BLaER1 (cell line): ENCODE data around the gene TXK.

ENCODE experiments used
- H3K27ac ChIP-seq: shearing (Covaris generic); formaldehyde crosslinking; 2 replicates; pipeline ENCODE4 v1.8.1; 2022
- H3K27me3 ChIP-seq: shearing (Covaris generic); formaldehyde crosslinking; 2 replicates; pipeline ENCODE4 v1.8.1; 2022
- H3K36me3 ChIP-seq: shearing (Covaris generic); formaldehyde crosslinking; 2 replicates; pipeline ENCODE4 v1.8.1; 2022
- H3K4me1 ChIP-seq: shearing (Covaris generic); formaldehyde crosslinking; 2 replicates; pipeline ENCODE4 v1.8.1; 2022
- H3K4me2 ChIP-seq: shearing (Covaris generic); formaldehyde crosslinking; 2 replicates; pipeline ENCODE4 v1.8.1; 2022
- H3K4me3 ChIP-seq: shearing (Covaris generic); formaldehyde crosslinking; 2 replicates; pipeline ENCODE4 v1.8.1; 2022
- H3K9ac ChIP-seq: shearing (Covaris generic); formaldehyde crosslinking; 2 replicates; pipeline ENCODE4 v1.8.1; 2022
- H3K9me3 ChIP-seq: shearing (Covaris generic); formaldehyde crosslinking; 2 replicates; pipeline ENCODE4 v1.8.1; 2022
- H4K20me1 ChIP-seq: shearing (Covaris generic); formaldehyde crosslinking; 2 replicates; pipeline ENCODE4 v1.8.1; 2022
- Cebpa-rat ChIP-seq: shearing (Covaris generic); IDR thresholded peaks from 2 replicates; pipeline ENCODE4 v1.8.1; 2022

The TXK gene

GRCh38 chr4:48085821-48086589 lies 48.0 kb downstream of the TXK start:
- no peaks in the 10 kb centered on the region for H3K9me3 ChIP-seq
- H3K36me3 ChIP-seq = peaks cover 8% of the 10 kb centered on the region; the same call in 1 of the 2 replicates
- no peak overlapping the region for H3K9ac ChIP-seq
- no peaks in the 10 kb centered on the region for H3K27me3 ChIP-seq
- H4K20me1 ChIP-seq = no peaks in the 10 kb centered on the region
- no peak overlapping the region for H3K4me3 ChIP-seq
- H3K27ac ChIP-seq = no peak overlapping the region
- no peak for TF ChIP-seq Cebpa-rat
- no peaks in the 10 kb centered on the region for H3K4me1 ChIP-seq
- H3K4me2 ChIP-seq = no peak overlapping the region

GRCh38 chr4:48082956-48083355 lies 51.1 kb downstream of the TXK start:
- no peak overlapping the region for H3K27ac ChIP-seq
- no peaks in the 10 kb centered on the region for H4K20me1 ChIP-seq
- H3K9ac ChIP-seq = no peak overlapping the region
- H3K27me3 ChIP-seq = no peaks in the 10 kb centered on the region
- no peaks in the 10 kb centered on the region for H3K9me3 ChIP-seq
- H3K4me3 ChIP-seq = no peak overlapping the region
- TF ChIP-seq Cebpa-rat = no peak
- H3K4me2 ChIP-seq = no peak overlapping the region
- no peaks in the 10 kb centered on the region for H3K4me1 ChIP-seq
- H3K36me3 ChIP-seq = peaks cover 8% of the 10 kb centered on the region; the same call in 1 of the 2 replicates

- H3K27ac ChIP-seq = no peak overlapping the region
- no peak overlapping the region for H3K4me3 ChIP-seq
- H3K9ac ChIP-seq = no peak overlapping the region
- no peaks in the 10 kb centered on the region for H3K9me3 ChIP-seq
- no peaks in the 10 kb centered on the region for H3K27me3 ChIP-seq
- H3K36me3 ChIP-seq = peaks cover 6% of the 10 kb centered on the region; the same call in 1 of the 2 replicates
- no peak for TF ChIP-seq Cebpa-rat
- no peaks in the 10 kb centered on the region for H3K4me1 ChIP-seq
- no peaks in the 10 kb centered on the region for H4K20me1 ChIP-seq
- H3K4me2 ChIP-seq = no peak overlapping the region
Observed at GRCh38 chr4:48081196-48081595, 52.9 kb downstream of the TXK start.

GRCh38 chr4:48079972-48080391 lies 54.1 kb downstream of the TXK start:
- Histone ChIP-seq H3K27me3 (no peaks in the 10 kb centered on the region), H3K27ac (no peak overlapping the region), H3K4me1 (no peaks in the 10 kb centered on the region), H3K36me3 (no peaks in the 10 kb centered on the region), H4K20me1 (no peaks in the 10 kb centered on the region), H3K4me2 (no peak overlapping the region), H3K9ac (no peak overlapping the region), H3K4me3 (no peak overlapping the region), H3K9me3 (no peaks in the 10 kb centered on the region)
- TF ChIP-seq Cebpa-rat = no peak

DNA sequence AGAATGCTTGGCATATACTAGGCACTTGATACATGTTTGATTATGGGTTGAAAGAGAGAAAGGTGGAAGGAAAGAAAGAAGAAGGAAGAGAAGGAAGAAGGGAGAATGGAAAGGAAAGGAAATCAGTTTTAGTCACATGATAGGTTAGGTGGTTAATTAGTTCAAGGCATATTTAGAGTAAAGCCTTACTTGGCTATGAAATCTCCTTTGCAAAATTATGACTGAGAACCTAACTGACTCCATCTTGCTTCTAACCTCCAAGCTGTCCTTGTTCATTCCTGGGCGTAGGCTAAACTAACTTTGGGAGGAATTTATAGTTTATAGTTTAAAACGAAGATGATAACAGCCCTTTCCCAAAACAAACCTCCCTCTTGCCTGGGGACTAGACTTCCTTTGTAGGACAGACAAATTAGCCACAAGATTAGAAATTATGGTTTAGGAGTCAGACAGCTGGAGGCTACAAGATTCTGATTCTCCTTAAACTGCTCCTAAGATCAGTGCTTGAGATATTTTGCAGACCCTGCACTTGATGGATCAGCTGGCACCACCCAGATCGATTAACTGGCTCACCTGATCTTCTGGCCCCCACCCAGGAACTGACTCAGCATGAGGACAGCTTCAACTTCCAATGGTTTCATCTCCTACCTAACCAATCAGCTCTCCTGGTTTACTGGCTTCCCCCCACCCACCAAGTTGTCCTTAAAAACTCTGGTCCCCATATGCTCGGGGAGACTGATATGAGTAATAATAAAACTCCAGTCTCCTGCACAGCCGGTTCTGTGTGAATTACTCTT lies 55.0 kb downstream of the TXK start:
- no peak overlapping the region for H3K9ac ChIP-seq
- H3K9me3 ChIP-seq = no peaks in the 10 kb centered on the region
- H3K36me3 ChIP-seq = no peaks in the 10 kb centered on the region
- no peak overlapping the region for H3K27ac ChIP-seq
- H3K4me3 ChIP-seq = no peak overlapping the region
- TF ChIP-seq Cebpa-rat = no peak
- no peaks in the 10 kb centered on the region for H4K20me1 ChIP-seq
- no peak overlapping the region for H3K4me2 ChIP-seq
- H3K27me3 ChIP-seq = no peaks in the 10 kb centered on the region
- no peaks in the 10 kb centered on the region for H3K4me1 ChIP-seq

DNA sequence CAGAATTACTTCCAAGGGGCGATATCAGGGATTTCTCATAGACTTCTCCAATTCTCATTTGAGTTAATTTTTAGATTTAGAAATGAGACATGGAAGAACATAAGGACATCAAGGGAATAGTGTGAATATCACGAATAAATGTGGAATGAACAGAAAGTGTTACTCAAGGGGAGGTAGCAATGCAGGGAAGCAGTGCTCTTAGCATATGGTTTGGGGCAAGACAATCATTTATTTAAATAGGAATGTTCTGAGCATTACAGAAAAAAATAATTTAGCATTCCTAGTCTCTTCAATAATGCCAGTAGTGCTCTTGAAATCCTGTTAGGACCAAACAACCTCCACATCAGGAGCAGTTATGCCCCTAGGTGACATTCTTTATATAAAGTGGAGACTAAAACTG lies 55.6 kb downstream of the TXK start:
- H3K4me3 ChIP-seq = no peak overlapping the region
- H3K9me3 ChIP-seq = no peaks in the 10 kb centered on the region
- TF ChIP-seq Cebpa-rat = no peak
- H3K9ac ChIP-seq = no peak overlapping the region
- no peak overlapping the region for H3K4me2 ChIP-seq
- no peaks in the 10 kb centered on the region for H3K27me3 ChIP-seq
- no peak overlapping the region for H3K27ac ChIP-seq
- no peaks in the 10 kb centered on the region for H4K20me1 ChIP-seq
- H3K36me3 ChIP-seq = no peaks in the 10 kb centered on the region
- peaks cover 6% of the 10 kb centered on the region for H3K4me1 ChIP-seq

DNA sequence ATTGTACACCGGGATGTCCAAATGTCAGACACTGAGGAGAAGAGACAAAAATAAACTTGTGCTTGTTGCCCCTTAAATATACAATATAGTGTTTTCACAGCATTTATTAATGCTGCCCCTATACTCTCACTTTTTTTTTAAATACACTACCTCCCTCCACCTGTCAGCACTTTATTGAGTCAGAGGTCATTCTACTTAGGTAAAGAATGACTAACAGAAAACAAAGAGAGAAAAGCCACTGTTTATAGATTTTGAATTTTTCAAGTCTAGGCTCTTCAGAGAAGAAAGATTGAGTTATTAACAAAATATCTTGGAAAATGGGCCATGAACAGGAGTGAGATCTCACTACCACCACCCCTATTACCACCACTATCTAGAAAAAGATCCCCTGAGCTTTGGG lies 59.4 kb downstream of the TXK start:
- Histone ChIP-seq H4K20me1 (no peaks in the 10 kb centered on the region), H3K4me3 (no peak overlapping the region), H3K9me3 (no peaks in the 10 kb centered on the region), H3K36me3 (no peaks in the 10 kb centered on the region; the same call in 1 of the 2 replicates), H3K9ac (no peak overlapping the region), H3K4me1 (peaks cover 7% of the 10 kb centered on the region), H3K27ac (no peak overlapping the region), H3K27me3 (no peaks in the 10 kb centered on the region), H3K4me2 (no peak overlapping the region)
- TF ChIP-seq Cebpa-rat = no peak

- Histone ChIP-seq H3K27ac (no peak overlapping the region), H3K4me1 (peaks cover 7% of the 10 kb centered on the region), H3K4me3 (no peak overlapping the region), H4K20me1 (no peaks in the 10 kb centered on the region), H3K4me2 (peak overlapping the region; percentile 20; the same call in 1 of the 2 replicates), H3K36me3 (no peaks in the 10 kb centered on the region; the same call in 1 of the 2 replicates), H3K27me3 (no peaks in the 10 kb centered on the region), H3K9me3 (no peaks in the 10 kb centered on the region), H3K9ac (no peak overlapping the region)
- no peak for TF ChIP-seq Cebpa-rat
Observed at GRCh38 chr4:48073567-48074103, 60.4 kb downstream of the TXK start.

DNA sequence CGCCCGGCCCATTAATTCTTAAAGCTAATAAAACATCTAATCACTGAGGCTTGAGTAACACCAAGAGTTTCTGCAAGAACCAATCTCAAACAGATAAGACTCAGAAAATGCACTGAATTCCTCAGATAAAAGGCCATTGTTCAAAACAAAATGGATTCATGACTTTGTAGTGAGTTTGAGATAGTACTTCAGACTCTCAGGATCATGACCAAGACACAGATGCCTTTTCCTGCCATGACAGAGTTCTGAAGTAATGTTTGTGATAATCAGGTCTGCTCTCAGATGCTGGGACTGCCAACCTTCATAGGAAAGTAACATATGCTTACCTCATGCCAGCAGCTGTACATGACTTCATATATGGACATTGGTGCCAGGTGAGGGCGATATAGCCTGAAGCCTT lies 62.9 kb downstream of the TXK start:
- H3K4me3 ChIP-seq = no peak overlapping the region
- H3K9me3 ChIP-seq = no peaks in the 10 kb centered on the region
- no peak overlapping the region for H3K9ac ChIP-seq
- no peaks in the 10 kb centered on the region for H3K27me3 ChIP-seq
- H3K4me2 ChIP-seq = no peak overlapping the region
- H3K36me3 ChIP-seq = no peaks in the 10 kb centered on the region; the same call in 1 of the 2 replicates
- H3K27ac ChIP-seq = no peak overlapping the region
- TF ChIP-seq Cebpa-rat = no peak
- no peaks in the 10 kb centered on the region for H4K20me1 ChIP-seq
- peaks cover 7% of the 10 kb centered on the region for H3K4me1 ChIP-seq

DNA sequence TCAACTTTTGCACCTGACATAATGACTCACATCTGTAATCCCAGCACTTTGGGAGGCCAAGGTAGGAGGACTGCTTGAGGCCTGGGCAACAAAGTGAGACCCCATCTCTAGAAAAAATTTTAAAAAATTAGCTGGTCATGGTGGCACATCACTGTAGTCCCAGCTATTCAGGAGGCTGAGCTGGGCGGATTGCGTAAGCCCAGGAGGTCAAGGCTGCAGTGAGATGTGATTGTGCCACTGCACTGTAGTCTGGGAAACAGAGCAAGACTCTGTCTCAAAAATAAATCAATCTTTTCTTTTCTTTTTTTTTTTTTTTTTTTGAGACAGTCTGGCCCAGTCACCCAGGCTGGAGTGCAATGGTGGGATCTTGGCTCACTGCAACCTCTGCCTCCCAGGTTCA lies 65.0 kb downstream of the TXK start:
- Histone ChIP-seq H3K36me3 (no peaks in the 10 kb centered on the region; the same call in 1 of the 2 replicates), H3K4me1 (peaks cover 7% of the 10 kb centered on the region), H4K20me1 (no peaks in the 10 kb centered on the region), H3K4me3 (no peak overlapping the region), H3K9ac (no peak overlapping the region), H3K27me3 (no peaks in the 10 kb centered on the region), H3K27ac (no peak overlapping the region), H3K4me2 (no peak overlapping the region), H3K9me3 (no peaks in the 10 kb centered on the region)
- no peak for TF ChIP-seq Cebpa-rat
